Activated B cell treated with CpG ODN at 0.5 μM for 24 hours (primary cell): ENCODE measurements around the gene PAK5. TPM values are rescaled to one million over a fixed set of nuclear protein-coding genes. Genes with fewer than 3 reads are reported as not detected.

Source experiments
- ATAC-seq: fragments of 200-7000 bp; cut with Tn5 transposase; one replicate; pipeline ENCODE4 v1.10.0; 2021; ENCODE audit warnings: low read depth, mild to moderate bottlenecking, moderate library complexity
- CTCF ChIA-PET: fragments of 350-600 bp; sonication (Branson Sonifier 250); formaldehyde crosslinking; loops from one replicate; lab custom pipeline; 2021; ENCODE audit warnings: antibody characterized with exemption; lab: Charles Lee
- POLR2A ChIA-PET: fragments of 350-600 bp; sonication (Branson Sonifier 250); formaldehyde crosslinking; loops from one replicate; lab custom pipeline; 2021; ENCODE audit warnings: antibody characterized with exemption; lab: Charles Lee
- DNase-seq: peaks from one replicate; pipeline ENCODE4 v3.0.0; 2022
- H3K27ac Mint-ChIP-seq: one replicate; pipeline ENCODE4 v1.8.0; 2020; ENCODE audit warnings: mixed read lengths
- H3K27me3 Mint-ChIP-seq: one replicate; pipeline ENCODE4 v1.8.0; 2021; ENCODE audit warnings: mixed read lengths
- H3K36me3 Mint-ChIP-seq: one replicate; pipeline ENCODE4 v1.8.0; 2021; ENCODE audit warnings: low read depth, mixed read lengths
- H3K4me1 Mint-ChIP-seq: one replicate; pipeline ENCODE4 v1.8.0; 2021; ENCODE audit warnings: mixed read lengths
- H3K4me3 Mint-ChIP-seq: one replicate; pipeline ENCODE4 v1.8.0; 2020; ENCODE audit warnings: mild to moderate bottlenecking, mixed read lengths
- H3K9me3 Mint-ChIP-seq: one replicate; pipeline ENCODE4 v1.8.0; 2020; ENCODE audit warnings: mixed read lengths
- intact Hi-C: fragments of 100-400 bp; cut with micrococcal nuclease; formaldehyde crosslinking; loops from one replicate; pipeline ENCODE4 v1.15.1; 2024
- total RNA-seq: library from RNA; stranded (reverse); gene quantifications from 2 replicates; pipeline ENCODE4 v1.2.3, GENCODE V29; 2022
- TF ChIP-seq, protein P1 (sequence below): fragments of 200-600 bp; IDR thresholded peaks from one replicate; pipeline ENCODE4 v1.8.0; 2022; ENCODE audit warnings: antibody characterized with exemption, mild to moderate bottlenecking

The PAK5 gene
- total RNA-seq, 1 donor from 2014 or later, result not detected

DNA sequence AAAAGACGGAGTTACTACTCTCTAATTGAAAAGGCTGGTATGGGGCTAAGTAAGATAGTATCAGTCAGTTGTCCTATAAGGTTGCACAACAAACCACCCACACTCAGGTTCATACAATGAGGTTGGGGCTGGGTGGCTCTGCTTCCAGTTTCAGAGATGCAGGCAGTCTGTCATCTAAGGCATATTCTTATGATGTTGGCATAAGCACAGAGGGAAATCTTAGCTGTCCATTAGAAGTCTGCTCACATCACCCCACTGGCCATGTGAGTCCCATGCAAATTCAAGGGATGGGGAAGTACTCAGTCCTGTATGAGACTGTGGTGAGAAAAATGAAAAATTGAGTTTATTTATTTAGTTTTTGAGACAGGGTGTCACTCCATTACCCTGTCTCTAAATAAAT is 205.9 kb downstream of the PAK5 start:
- Mint-ChIP-seq H3K27ac (no peak overlapping the region), H3K27me3 (peaks cover 7% of the 10 kb centered on the region), H3K4me3 (no peak overlapping the region), H3K36me3 (no peaks in the 10 kb centered on the region), H3K9me3 (no peaks in the 10 kb centered on the region), H3K4me1 (no peaks in the 10 kb centered on the region)
- DNase-seq (no peak), ATAC-seq (no peak)
- TF ChIP-seq, protein P1, sequence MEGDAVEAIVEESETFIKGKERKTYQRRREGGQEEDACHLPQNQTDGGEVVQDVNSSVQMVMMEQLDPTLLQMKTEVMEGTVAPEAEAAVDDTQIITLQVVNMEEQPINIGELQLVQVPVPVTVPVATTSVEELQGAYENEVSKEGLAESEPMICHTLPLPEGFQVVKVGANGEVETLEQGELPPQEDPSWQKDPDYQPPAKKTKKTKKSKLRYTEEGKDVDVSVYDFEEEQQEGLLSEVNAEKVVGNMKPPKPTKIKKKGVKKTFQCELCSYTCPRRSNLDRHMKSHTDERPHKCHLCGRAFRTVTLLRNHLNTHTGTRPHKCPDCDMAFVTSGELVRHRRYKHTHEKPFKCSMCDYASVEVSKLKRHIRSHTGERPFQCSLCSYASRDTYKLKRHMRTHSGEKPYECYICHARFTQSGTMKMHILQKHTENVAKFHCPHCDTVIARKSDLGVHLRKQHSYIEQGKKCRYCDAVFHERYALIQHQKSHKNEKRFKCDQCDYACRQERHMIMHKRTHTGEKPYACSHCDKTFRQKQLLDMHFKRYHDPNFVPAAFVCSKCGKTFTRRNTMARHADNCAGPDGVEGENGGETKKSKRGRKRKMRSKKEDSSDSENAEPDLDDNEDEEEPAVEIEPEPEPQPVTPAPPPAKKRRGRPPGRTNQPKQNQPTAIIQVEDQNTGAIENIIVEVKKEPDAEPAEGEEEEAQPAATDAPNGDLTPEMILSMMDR, result no peak
- POLR2A ChIA-PET, result no interaction called here
- CTCF ChIA-PET, result no interaction called here
- intact Hi-C loops, result no loop called here

DNA sequence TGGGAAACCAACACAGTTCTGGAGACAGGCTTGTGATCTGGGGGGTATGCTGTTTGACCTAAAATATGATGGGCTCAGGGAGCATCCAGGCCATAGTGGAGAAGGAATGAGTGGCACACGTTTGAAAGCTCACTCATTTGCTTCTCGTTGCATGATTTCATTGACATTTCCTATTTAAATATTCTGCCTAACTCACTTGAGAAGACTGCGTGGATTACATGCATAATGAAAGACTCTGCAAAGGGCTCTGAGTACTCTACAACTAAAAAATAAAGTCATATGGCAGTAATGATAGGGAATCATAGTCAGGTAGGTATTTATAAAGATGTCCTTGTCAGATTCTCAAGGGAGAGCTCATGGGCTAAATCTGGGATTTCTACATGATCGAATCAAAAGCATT is 206.6 kb downstream of the PAK5 start:
- DNase-seq (no peak), ATAC-seq (no peak)
- Mint-ChIP-seq H3K27ac (no peak overlapping the region), H3K27me3 (peaks cover 7% of the 10 kb centered on the region), H3K9me3 (no peaks in the 10 kb centered on the region), H3K4me3 (no peak overlapping the region), H3K4me1 (no peaks in the 10 kb centered on the region), H3K36me3 (no peaks in the 10 kb centered on the region)
- POLR2A ChIA-PET, result no interaction called here
- intact Hi-C loops, result no loop called here
- CTCF ChIA-PET, result no interaction called here
- TF ChIP-seq, protein P1, result no peak

DNA sequence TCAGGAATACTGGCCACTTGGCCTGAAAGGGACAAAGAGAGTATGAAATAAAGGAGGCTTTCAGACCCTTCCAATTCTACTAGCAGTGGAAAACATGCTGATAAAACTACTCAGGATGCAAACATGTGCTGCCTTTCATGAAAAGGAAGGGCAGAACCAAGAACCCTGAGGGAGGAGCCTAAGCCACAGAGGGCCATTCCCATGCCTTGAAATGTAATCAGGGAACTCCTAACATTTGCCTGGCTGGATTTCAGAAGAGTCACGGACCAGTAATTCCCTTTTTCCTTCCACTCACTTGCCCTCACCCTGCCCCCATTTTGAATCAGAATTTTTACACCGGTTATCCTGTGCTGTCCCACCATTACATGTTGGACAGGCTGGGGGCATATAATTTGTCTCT is 208.3 kb downstream of the PAK5 start:
- Mint-ChIP-seq H3K4me1 (no peaks in the 10 kb centered on the region), H3K4me3 (no peak overlapping the region), H3K36me3 (no peaks in the 10 kb centered on the region), H3K9me3 (no peaks in the 10 kb centered on the region), H3K27me3 (peaks cover 7% of the 10 kb centered on the region), H3K27ac (no peak overlapping the region)
- no peak for DNase-seq
- ChIA-PET CTCF (no interaction called here), POLR2A (no interaction called here)
- ATAC-seq, result no peak
- TF ChIP-seq, protein P1, result no peak
- intact Hi-C loops, result no loop called here

DNA sequence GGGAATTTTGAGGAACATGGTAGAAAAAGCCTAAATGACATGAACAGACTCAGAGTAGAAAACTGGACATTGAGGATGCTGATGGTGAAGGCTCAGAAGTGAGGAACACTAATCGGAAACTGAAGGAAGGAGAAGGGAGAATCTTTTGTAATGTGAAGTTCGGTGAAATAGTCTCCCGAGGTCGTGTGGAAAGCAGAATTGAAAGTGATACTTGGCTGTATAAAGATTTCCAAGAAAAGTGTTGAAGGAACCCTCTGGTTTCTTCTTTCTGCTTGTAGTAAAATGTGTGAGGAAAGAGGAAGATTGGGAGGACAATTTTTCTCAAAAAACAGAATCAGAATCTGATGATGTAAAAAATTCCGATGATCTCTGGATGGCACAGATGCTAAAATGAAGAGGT is 209.0 kb downstream of the PAK5 start:
- Mint-ChIP-seq H3K27ac (no peak overlapping the region), H3K9me3 (no peaks in the 10 kb centered on the region), H3K36me3 (no peaks in the 10 kb centered on the region), H3K4me3 (no peak overlapping the region), H3K4me1 (no peaks in the 10 kb centered on the region), H3K27me3 (peaks cover 7% of the 10 kb centered on the region)
- DNase-seq (no peak), ATAC-seq (no peak)
- ChIA-PET POLR2A (no interaction called here), CTCF (no interaction called here)
- intact Hi-C loops, result no loop called here
- TF ChIP-seq, protein P1, result no peak

DNA sequence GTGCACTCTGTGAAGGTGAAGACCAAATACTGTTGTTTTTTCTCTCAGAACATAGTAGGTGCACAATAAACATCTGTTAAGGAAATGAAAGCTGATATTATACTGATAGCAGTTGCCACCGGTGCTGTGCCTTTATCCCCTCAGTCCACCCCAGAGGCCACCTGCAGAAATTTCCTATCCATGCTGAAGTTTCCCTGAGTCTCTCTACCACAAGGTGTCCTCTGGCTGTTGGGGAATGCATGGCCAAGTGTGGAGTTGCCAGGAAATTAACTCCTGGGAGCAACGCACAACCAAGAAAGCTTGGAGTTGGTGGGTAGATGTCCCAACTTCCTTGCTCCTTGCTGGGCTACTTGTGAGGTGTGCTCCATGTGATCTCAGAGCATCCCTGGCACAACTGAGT is 210.3 kb downstream of the PAK5 start:
- ChIA-PET POLR2A (no interaction called here), CTCF (interaction anchor here (0.9 kb wide), 1 partner anchor 11 kb away, joined by 3 read pairs; no protein-coding TSS in a partner anchor)
- ATAC-seq, result no peak
- no peak overlapping the region for H3K4me3 Mint-ChIP-seq
- H3K4me1 Mint-ChIP-seq, result no peaks in the 10 kb centered on the region
- TF ChIP-seq, protein P1, result no peak
- no peak for DNase-seq
- no peak overlapping the region for H3K27ac Mint-ChIP-seq
- peaks cover 7% of the 10 kb centered on the region for H3K27me3 Mint-ChIP-seq
- intact Hi-C loops, result no loop called here
- H3K9me3 Mint-ChIP-seq, result peaks cover under 1% of the 10 kb centered on the region
- H3K36me3 Mint-ChIP-seq, result no peaks in the 10 kb centered on the region
